PFSK-1 (cell line): Measurements from ENCODE around the gene KMT2D.

Experiments used
- POLR2AphosphoS5 ChIP-seq: IDR thresholded peaks from 2 replicates; pipeline ENCODE4 v1.6.1; 2012; ENCODE audit warnings: low read depth, mild to moderate bottlenecking, control low read depth, low read length, moderate library complexity
- SIN3A ChIP-seq: IDR thresholded peaks from 2 replicates; pipeline ENCODE4 v1.6.1; 2012; ENCODE audit warnings: mild to moderate bottlenecking, low read length, moderate library complexity, borderline replicate concordance; ENCODE audit not compliant: insufficient read depth

- TF ChIP-seq POLR2AphosphoS5 (no peak), SIN3A (no peak)
Observed at GRCh38 chr12:49031573-49032161, 28.9 kb downstream of the KMT2D start.
